ENCODE results near the gene MYZAP. TPM values are rescaled to one million over a fixed set of nuclear protein-coding genes. Genes with fewer than 3 reads are reported as not detected.

MYZAP gene
- total and polyA plus RNA-seq, 2 of the 8 experiments (the other 6 are each of a cell fraction or from before 2014, with no cell fraction given): 0.41 to 0.65 TPM

- Histone ChIP-seq H3K27ac (ENCODE audit: low read depth, low read length) (no peak overlapping the region), H3K9me3 (ENCODE audit: insufficient read depth in 2 of 2, low read depth in 1 of 2, low read length in 1 of 2) (no peaks in the 10 kb centered on the region), H2BK12ac (ENCODE audit: low read depth, low read length) (no peak overlapping the region), H2AK5ac (ENCODE audit: low read depth, low read length) (no peak overlapping the region), H4K5ac (ENCODE audit: insufficient read length, low read depth, low read length) (no peak overlapping the region), H3K4me2 (ENCODE audit: insufficient read depth in 1 of 2, low read depth in 2 of 2, low read length in 2 of 2) (no peak overlapping the region), H3K14ac (ENCODE audit: insufficient read length) (no peak overlapping the region), H4K8ac (ENCODE audit: extremely low read depth, insufficient read depth, low read length) (no peak overlapping the region), H3K79me1 (ENCODE audit: low read depth, low read length) (no peaks in the 10 kb centered on the region), H2BK5ac (ENCODE audit: low read depth, low read length) (no peak overlapping the region), H3K56ac (replicated peaks; ENCODE audit: insufficient read length, low read depth, low read length) (no peak overlapping the region), H3K4me3 (ENCODE audit: extremely low read depth in 1 of 4, insufficient read depth in 2 of 4, low read depth in 3 of 4, low read length in 4 of 4) (no peak overlapping the region), H4K20me1 (replicated peaks in 1 of 2; ENCODE audit: control insufficient read depth in 1 of 2, insufficient read depth in 2 of 2, low read length in 2 of 2) (no peaks in the 10 kb centered on the region), H3K23ac (ENCODE audit: insufficient read length) (no peak overlapping the region), H3K18ac (ENCODE audit: extremely low read depth, low read length) (no peak overlapping the region), H3K4me1 (replicated peaks in 1 of 4; ENCODE audit: control insufficient read depth in 3 of 4, insufficient read depth in 4 of 4, low read length in 3 of 4) (no peaks in the 10 kb centered on the region), H3K79me2 (ENCODE audit: control insufficient read depth in 1 of 2, insufficient read depth in 2 of 2, low read length in 2 of 2) (no peaks in the 10 kb centered on the region), H3K4ac (replicated peaks; ENCODE audit: insufficient read length, low read depth, low read length) (no peak overlapping the region), H2BK120ac (replicated peaks; ENCODE audit: low read depth, low read length) (no peak overlapping the region), H4K91ac (replicated peaks; ENCODE audit: insufficient read length, low read length) (no peak overlapping the region), H3K36me3 (ENCODE audit: control insufficient read depth in 2 of 4, insufficient read depth in 4 of 4, low read length in 3 of 4) (no peaks in the 10 kb centered on the region), H2AFZ (ENCODE audit: low read length) (no peak overlapping the region), H3K23me2 (ENCODE audit: low read depth, low read length) (no peaks in the 10 kb centered on the region; the same call in 1 of the 2 replicates), H2BK20ac (ENCODE audit: low read length) (no peak overlapping the region), H2BK15ac (ENCODE audit: low read length) (no peak overlapping the region), H3K9ac (replicated peaks in 1 of 4; ENCODE audit: extremely low read depth in 1 of 4, low read depth in 3 of 4, low read length in 3 of 4) (no peak overlapping the region), H3K27me3 (replicated peaks in 1 of 4; ENCODE audit: control insufficient read depth in 3 of 4, extremely low read depth in 1 of 4, insufficient read depth in 3 of 4, low read length in 3 of 4) (no peaks in the 10 kb centered on the region)
- FAIRE-seq (no peak), DNase-seq (ENCODE audit: low read depth in 1 of 2, low spot score in 2 of 2) (no peak)
- POLR2A ChIA-PET (ENCODE audit: partially characterized antibody): no interaction called here
- CTCF ChIA-PET (ENCODE audit: partially characterized antibody): interaction anchor here (0.6 to 3.4 kb wide), 8 partner anchors 9 to 77 kb away, joined by 3 to 20 read pairs (median 4); partner anchors contain the start of gene MYZAP
- WGBS, 2 experiments (ENCODE audit: extremely low coverage in 1 of 2, insufficient coverage in 1 of 2, insufficient read length in 1 of 2, insufficient replicate concordance in 2 of 2, low coverage in 1 of 2, low lambda C conversion rate in 2 of 2, missing lambda C conversion rate in 1 of 2): 99% methylated on average over 5 of the region's 5 CpGs; no CpG with 5 or more reads in 1 of the 2 experiments
- TF ChIP-seq TCF12 (IDR thresholded peaks at IDR 0.05; ENCODE audit: low read depth, low read length): no peak
- peak in 2 of 3 experiments; percentile 1 to 25; a peak in 1 of 4 replicates for TF ChIP-seq CTCF (IDR thresholded peaks at IDR 0.05; ENCODE audit: control extremely low read depth in 1 of 3, insufficient read depth in 1 of 3, low read depth in 1 of 3, low read length in 3 of 3)
- TF ChIP-seq FOSL1 (IDR thresholded peaks at IDR 0.05; ENCODE audit: insufficient read depth, low read depth, low read length): no peak
- TF ChIP-seq EP300 (IDR thresholded peaks at IDR 0.05; ENCODE audit: borderline replicate concordance in 1 of 2, low read depth in 2 of 2, low read length in 2 of 2): no peak
- TF ChIP-seq BACH1 (IDR thresholded peaks at IDR 0.05; ENCODE audit: low read length): no peak
- no peak for TF ChIP-seq HDAC2 (IDR thresholded peaks at IDR 0.05; ENCODE audit: borderline replicate concordance in 1 of 2, low read depth in 2 of 2, low read length in 2 of 2)
- TF ChIP-seq HDAC6 (IDR thresholded peaks at IDR 0.05; ENCODE audit: low read depth, low read length): no peak
- no peak for TF ChIP-seq RNF2 (IDR thresholded peaks at IDR 0.05; ENCODE audit: borderline replicate concordance, low read depth, low read length, missing control alignments, poor library complexity, severe bottlenecking)
- no peak for TF ChIP-seq CEBPB (IDR thresholded peaks at IDR 0.05; ENCODE audit: low read depth, low read length)
- TF ChIP-seq GABPA (IDR thresholded peaks at IDR 0.05; ENCODE audit: borderline replicate concordance, insufficient read depth, low read length): no peak
Measured at GRCh38 chr15:57580866-57581265, 10.8 kb upstream of the MYZAP start.

Data from H1 (cell line).